Activated CD8-positive, alpha-beta T cell treated with anti-CD3 and anti-CD28 coated beads, Interleukin-2, amount 10 ng/mL, durations not matched to agents 7 days and 5 days (primary cell): ENCODE data around the gene PHF19. TPM values are rescaled to one million over a fixed set of nuclear protein-coding genes. Genes with fewer than 3 reads are reported as not detected.

Experiments used
- ATAC-seq: fragments of 150-1000 bp; cut with Tn5 transposase; one replicate; pipeline ENCODE4 v1.10.0; 2021; ENCODE audit warnings: moderate library complexity
- CTCF ChIA-PET: fragments of 350-600 bp; sonication (Branson Sonifier 250); formaldehyde crosslinking; loops from one replicate; lab custom pipeline; 2021; ENCODE audit warnings: antibody characterized with exemption; lab: Charles Lee
- POLR2A ChIA-PET: fragments of 350-600 bp; sonication (Branson Sonifier 250); formaldehyde crosslinking; loops from one replicate; lab custom pipeline; 2021; ENCODE audit warnings: antibody characterized with exemption; lab: Charles Lee
- DNase-seq: peaks from one replicate; pipeline ENCODE4 v3.0.0-alpha.2; 2020
- H3K27ac Mint-ChIP-seq: one replicate; pipeline ENCODE4 v1.8.0; 2021; ENCODE audit warnings: mild to moderate bottlenecking, mixed read lengths
- H3K27me3 Mint-ChIP-seq: one replicate; pipeline ENCODE4 v1.8.0; 2021; ENCODE audit warnings: low read depth, mixed read lengths
- H3K36me3 Mint-ChIP-seq: one replicate; pipeline ENCODE4 v1.8.0; 2021; ENCODE audit warnings: low read depth, mixed read lengths
- H3K4me1 Mint-ChIP-seq: one replicate; pipeline ENCODE4 v1.8.0; 2021; ENCODE audit warnings: low read depth, mixed read lengths
- H3K4me3 Mint-ChIP-seq: one replicate; pipeline ENCODE4 v1.8.0; 2021; ENCODE audit warnings: mild to moderate bottlenecking, mixed read lengths
- H3K9me3 Mint-ChIP-seq: one replicate; pipeline ENCODE4 v1.8.0; 2022; ENCODE audit warnings: mixed read lengths; ENCODE audit not compliant: insufficient read depth
- total RNA-seq, 2 experiments: library from RNA; stranded (reverse); gene quantifications; one replicate each; pipeline ENCODE4 v1.2.3, GENCODE V29; 2021

Gene PHF19
- total RNA-seq, 2 experiments from 2014 or later = 273 to 290 TPM

- ChIA-PET CTCF (interaction anchor here (1.0 kb wide), 1 partner anchor 12 kb away, joined by 3 read pairs; no protein-coding TSS in a partner anchor), POLR2A (interaction anchor here (0.6 kb wide), 1 partner anchor 23 kb away, joined by 3 read pairs; no protein-coding TSS in a partner anchor)
- H3K27ac Mint-ChIP-seq = no peak overlapping the region
- H3K27me3 Mint-ChIP-seq = no peaks in the 10 kb centered on the region
- peaks cover 86% of the 10 kb centered on the region for H3K36me3 Mint-ChIP-seq
- ATAC-seq (no peak), DNase-seq (no peak)
- no peaks in the 10 kb centered on the region for H3K9me3 Mint-ChIP-seq
- peaks cover 17% of the 10 kb centered on the region for H3K4me1 Mint-ChIP-seq
- no peak overlapping the region for H3K4me3 Mint-ChIP-seq
Measured at GRCh38 chr9:120864719-120865118, 12.3 kb downstream of the PHF19 start.

- Mint-ChIP-seq H3K27me3 (no peaks in the 10 kb centered on the region), H3K27ac (peak overlapping the region; percentile 5), H3K9me3 (no peaks in the 10 kb centered on the region), H3K4me3 (no peak overlapping the region), H3K36me3 (peaks cover 86% of the 10 kb centered on the region), H3K4me1 (peaks cover 9% of the 10 kb centered on the region)
- CTCF ChIA-PET = no interaction called here
- POLR2A ChIA-PET = no interaction called here
- no peak for ATAC-seq
- no peak for DNase-seq
Measured at GRCh38 chr9:120863833-120864232, 13.2 kb downstream of the PHF19 start.

- Mint-ChIP-seq H3K4me3 (no peak overlapping the region), H3K9me3 (no peaks in the 10 kb centered on the region), H3K27ac (no peak overlapping the region), H3K27me3 (no peaks in the 10 kb centered on the region), H3K36me3 (peaks cover 87% of the 10 kb centered on the region), H3K4me1 (peaks cover 3% of the 10 kb centered on the region)
- no peak for ATAC-seq
- DNase-seq = no peak
- POLR2A ChIA-PET = interaction anchor here (0.9 kb wide), 1 partner anchor 38 kb away, joined by 3 read pairs; no protein-coding TSS in a partner anchor
- CTCF ChIA-PET = no interaction called here
Measured at GRCh38 chr9:120862452-120862851, 14.5 kb downstream of the PHF19 start.

- Mint-ChIP-seq H3K27ac (no peak overlapping the region), H3K9me3 (no peaks in the 10 kb centered on the region), H3K27me3 (no peaks in the 10 kb centered on the region)
Measured at GRCh38 chr9:120861935-120862334, 15.1 kb downstream of the PHF19 start.

GRCh38 chr9:120860083-120860482, 16.9 kb downstream of the PHF19 start:
- H3K4me3 Mint-ChIP-seq = no peak overlapping the region
- ATAC-seq = no peak
- no peaks in the 10 kb centered on the region for H3K4me1 Mint-ChIP-seq
- ChIA-PET CTCF (interaction anchor here (1.0 to 1.8 kb wide), 2 partner anchors 67 to 77 kb away, joined by 3 to 4 read pairs; partner anchors contain the start of gene FBXW2), POLR2A (interaction anchor here (0.9 kb wide), 2 partner anchors 16 to 18 kb away, joined by 3 read pairs; no protein-coding TSS in a partner anchor)
- no peaks in the 10 kb centered on the region for H3K27me3 Mint-ChIP-seq
- DNase-seq = no peak
- no peak overlapping the region for H3K27ac Mint-ChIP-seq
- peaks cover 80% of the 10 kb centered on the region for H3K36me3 Mint-ChIP-seq
- no peaks in the 10 kb centered on the region for H3K9me3 Mint-ChIP-seq

More at GRCh38 chr9:120861935-120862334, 15.1 kb downstream of the PHF19 start:
- Mint-ChIP-seq H3K4me3 (no peak overlapping the region), H3K4me1 (peaks cover 3% of the 10 kb centered on the region), H3K36me3 (peaks cover 86% of the 10 kb centered on the region)
- DNase-seq (no peak), ATAC-seq (no peak)
- ChIA-PET POLR2A (no interaction called here), CTCF (no interaction called here)

GRCh38 chr9:120859361-120859760, 17.6 kb downstream of the PHF19 start:
- POLR2A ChIA-PET = interaction anchor here (0.9 kb wide), 2 partner anchors 16 to 19 kb away, joined by 3 read pairs; no protein-coding TSS in a partner anchor
- Mint-ChIP-seq H3K36me3 (peaks cover 83% of the 10 kb centered on the region), H3K4me1 (no peaks in the 10 kb centered on the region), H3K9me3 (no peaks in the 10 kb centered on the region), H3K27me3 (no peaks in the 10 kb centered on the region), H3K4me3 (no peak overlapping the region), H3K27ac (no peak overlapping the region)
- CTCF ChIA-PET = interaction anchor here (1.6 to 1.8 kb wide), 2 partner anchors 9 to 77 kb away, joined by 4 to 5 read pairs; no protein-coding TSS in a partner anchor
- no peak for ATAC-seq
- DNase-seq = no peak

GRCh38 chr9:120857902-120858301, 19.1 kb downstream of the PHF19 start:
- no peak overlapping the region for H3K4me3 Mint-ChIP-seq
- H3K27me3 Mint-ChIP-seq = no peaks in the 10 kb centered on the region
- no peaks in the 10 kb centered on the region for H3K4me1 Mint-ChIP-seq
- POLR2A ChIA-PET = interaction anchor here (1.0 to 1.4 kb wide), 2 partner anchors 11 to 14 kb away, joined by 4 to 6 read pairs; no protein-coding TSS in a partner anchor
- peaks cover 82% of the 10 kb centered on the region for H3K36me3 Mint-ChIP-seq
- H3K9me3 Mint-ChIP-seq = no peaks in the 10 kb centered on the region
- CTCF ChIA-PET = interaction anchor here (1.6 kb wide), 1 partner anchor 11 kb away, joined by 5 read pairs; no protein-coding TSS in a partner anchor
- no peak for DNase-seq
- H3K27ac Mint-ChIP-seq = no peak overlapping the region
- ATAC-seq = no peak

GRCh38 chr9:120857481-120857880, 19.5 kb downstream of the PHF19 start:
- Mint-ChIP-seq H3K27me3 (no peaks in the 10 kb centered on the region), H3K4me3 (no peak overlapping the region), H3K9me3 (no peaks in the 10 kb centered on the region), H3K27ac (no peak overlapping the region), H3K4me1 (no peaks in the 10 kb centered on the region), H3K36me3 (peaks cover 82% of the 10 kb centered on the region)
- ChIA-PET POLR2A (interaction anchor here (1.4 to 3.5 kb wide), 2 partner anchors 11 kb away, joined by 6 to 19 read pairs; no protein-coding TSS in a partner anchor), CTCF (interaction anchor here (1.6 to 2.0 kb wide), 3 partner anchors 11 to 102 kb away, joined by 5 read pairs; no protein-coding TSS in a partner anchor)
- no peak for ATAC-seq
- DNase-seq = no peak

- Mint-ChIP-seq H3K36me3 (peaks cover 81% of the 10 kb centered on the region), H3K9me3 (no peaks in the 10 kb centered on the region), H3K4me1 (no peaks in the 10 kb centered on the region), H3K27me3 (no peaks in the 10 kb centered on the region), H3K27ac (peak overlapping the region; percentile 20), H3K4me3 (no peak overlapping the region)
- CTCF ChIA-PET = interaction anchor here (1.9 to 2.0 kb wide), 2 partner anchors 12 to 101 kb away, joined by 5 read pairs; no protein-coding TSS in a partner anchor
- DNase-seq = no peak
- POLR2A ChIA-PET = interaction anchor here (0.6 to 3.5 kb wide), 7 partner anchors 9 to 101 kb away, joined by 3 to 19 read pairs (median 3); partner anchors contain the start of gene PSMD5
- ATAC-seq = no peak
Measured at GRCh38 chr9:120856700-120857099, 20.3 kb downstream of the PHF19 start.

GRCh38 chr9:120855827-120856670, 20.9 kb downstream of the PHF19 start:
- ATAC-seq = no peak
- peak overlapping the region; percentile 36 for H3K27ac Mint-ChIP-seq

GRCh38 chr9:120854596-120855327, 22.2 kb downstream of the PHF19 start:
- Mint-ChIP-seq H3K27me3 (no peaks in the 10 kb centered on the region), H3K4me1 (peaks cover 4% of the 10 kb centered on the region), H3K27ac (peak overlapping the region; percentile 54), H3K4me3 (no peak overlapping the region), H3K9me3 (no peaks in the 10 kb centered on the region), H3K36me3 (peaks cover 79% of the 10 kb centered on the region)
- ATAC-seq (no peak), DNase-seq (no peak)
- ChIA-PET CTCF (no interaction called here), POLR2A (interaction anchor here (0.6 to 3.5 kb wide), 4 partner anchors 8 to 21 kb away, joined by 3 to 19 read pairs (median 8); partner anchors contain the start of gene PSMD5)

More at GRCh38 chr9:120855827-120856670, 20.9 kb downstream of the PHF19 start:
- CTCF ChIA-PET = interaction anchor here (1.9 to 2.0 kb wide), 2 partner anchors 13 to 100 kb away, joined by 5 read pairs; no protein-coding TSS in a partner anchor
- H3K4me3 Mint-ChIP-seq = no peak overlapping the region
- POLR2A ChIA-PET = interaction anchor here (0.6 to 3.5 kb wide), 7 partner anchors 9 to 101 kb away, joined by 3 to 19 read pairs (median 3); partner anchors contain the start of gene PSMD5
- no peaks in the 10 kb centered on the region for H3K27me3 Mint-ChIP-seq
- H3K9me3 Mint-ChIP-seq = no peaks in the 10 kb centered on the region
- H3K36me3 Mint-ChIP-seq = peaks cover 81% of the 10 kb centered on the region
- no peak for DNase-seq
- H3K4me1 Mint-ChIP-seq = no peaks in the 10 kb centered on the region
